Panc1 (cell line): ENCODE results near the gene TYW1B.

Experiments
- CTCF ChIP-seq: fragments of 450-650 bp; IDR thresholded peaks from 2 replicates; pipeline ENCODE4 v1.5.1; 2017; ENCODE audit warnings: mild to moderate bottlenecking
- POLR2AphosphoS5 ChIP-seq: IDR thresholded peaks from 2 replicates; pipeline ENCODE4 v1.6.1; 2012; ENCODE audit warnings: mild to moderate bottlenecking, low read depth, low read length, moderate library complexity
- SIN3A ChIP-seq: IDR thresholded peaks from 2 replicates; pipeline ENCODE4 v1.6.1; 2012; ENCODE audit warnings: low read depth, mild to moderate bottlenecking, low read length, moderate library complexity, borderline replicate concordance; ENCODE audit not compliant: insufficient read depth
- TCF7L2 ChIP-seq: IDR thresholded peaks from 2 replicates; pipeline ENCODE4 v1.6.1; 2011; ENCODE audit warnings: mild to moderate bottlenecking, low read depth, low read length, inconsistent platforms
- TF ChIP-seq, protein P1 (sequence below), 2 experiments: IDR thresholded peaks; 2 replicates each; pipeline ENCODE4 v1.6.1; 2011 to 2012; ENCODE audit warnings: low read depth in 2 of 2, control low read depth in 1 of 2, low read length in 1 of 2, mild to moderate bottlenecking in 1 of 2, moderate library complexity in 1 of 2; ENCODE audit not compliant: insufficient read depth in 1 of 2

DNA sequence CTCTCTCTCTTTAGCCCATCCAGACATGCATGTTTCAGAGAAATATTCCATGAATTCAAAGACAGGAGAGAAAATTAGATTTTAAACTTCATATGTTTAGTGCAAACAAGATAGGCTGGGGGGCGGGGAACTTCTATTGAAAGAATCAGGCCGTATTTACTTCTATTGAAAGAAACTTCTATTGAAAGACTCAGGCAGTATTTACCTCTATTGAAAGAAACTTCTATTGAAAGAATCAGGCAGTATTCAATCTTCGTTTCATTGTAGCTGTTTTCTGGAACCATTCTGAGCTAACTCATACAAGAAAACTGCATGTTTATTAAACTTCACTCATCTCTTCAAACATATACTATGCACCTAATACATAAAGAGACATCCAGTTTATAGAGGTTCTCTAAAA, 123.1 kb downstream of the TYW1B start:
- no peak for TF ChIP-seq CTCF
- TF ChIP-seq, protein P1, sequence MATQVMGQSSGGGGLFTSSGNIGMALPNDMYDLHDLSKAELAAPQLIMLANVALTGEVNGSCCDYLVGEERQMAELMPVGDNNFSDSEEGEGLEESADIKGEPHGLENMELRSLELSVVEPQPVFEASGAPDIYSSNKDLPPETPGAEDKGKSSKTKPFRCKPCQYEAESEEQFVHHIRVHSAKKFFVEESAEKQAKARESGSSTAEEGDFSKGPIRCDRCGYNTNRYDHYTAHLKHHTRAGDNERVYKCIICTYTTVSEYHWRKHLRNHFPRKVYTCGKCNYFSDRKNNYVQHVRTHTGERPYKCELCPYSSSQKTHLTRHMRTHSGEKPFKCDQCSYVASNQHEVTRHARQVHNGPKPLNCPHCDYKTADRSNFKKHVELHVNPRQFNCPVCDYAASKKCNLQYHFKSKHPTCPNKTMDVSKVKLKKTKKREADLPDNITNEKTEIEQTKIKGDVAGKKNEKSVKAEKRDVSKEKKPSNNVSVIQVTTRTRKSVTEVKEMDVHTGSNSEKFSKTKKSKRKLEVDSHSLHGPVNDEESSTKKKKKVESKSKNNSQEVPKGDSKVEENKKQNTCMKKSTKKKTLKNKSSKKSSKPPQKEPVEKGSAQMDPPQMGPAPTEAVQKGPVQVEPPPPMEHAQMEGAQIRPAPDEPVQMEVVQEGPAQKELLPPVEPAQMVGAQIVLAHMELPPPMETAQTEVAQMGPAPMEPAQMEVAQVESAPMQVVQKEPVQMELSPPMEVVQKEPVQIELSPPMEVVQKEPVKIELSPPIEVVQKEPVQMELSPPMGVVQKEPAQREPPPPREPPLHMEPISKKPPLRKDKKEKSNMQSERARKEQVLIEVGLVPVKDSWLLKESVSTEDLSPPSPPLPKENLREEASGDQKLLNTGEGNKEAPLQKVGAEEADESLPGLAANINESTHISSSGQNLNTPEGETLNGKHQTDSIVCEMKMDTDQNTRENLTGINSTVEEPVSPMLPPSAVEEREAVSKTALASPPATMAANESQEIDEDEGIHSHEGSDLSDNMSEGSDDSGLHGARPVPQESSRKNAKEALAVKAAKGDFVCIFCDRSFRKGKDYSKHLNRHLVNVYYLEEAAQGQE (IDR thresholded peaks at IDR 0.05; ENCODE audit: insufficient read depth in 1 of 2, low read depth in 2 of 2, low read length in 1 of 2) = no peak
- no peak for TF ChIP-seq POLR2AphosphoS5
- no peak for TF ChIP-seq SIN3A
- no peak for TF ChIP-seq TCF7L2
